ENCODE measurements around the gene GDF10. TPM values are rescaled to one million over a fixed set of nuclear protein-coding genes. Genes with fewer than 3 reads are reported as not detected.

Gene GDF10
- total RNA-seq, 1 experiment from 2014 or later, result 0.20 TPM

- Histone ChIP-seq H3K18ac (ENCODE audit: insufficient read length, low read depth, low read length) (no peak overlapping the region), H2BK12ac (ENCODE audit: insufficient read length, low read depth, low read length) (no peak overlapping the region), H4K20me1 (ENCODE audit: control insufficient read depth, insufficient read depth, insufficient read length) (no peaks in the 10 kb centered on the region), H2BK15ac (ENCODE audit: low read depth, low read length) (no peak overlapping the region), H3K9ac (ENCODE audit: extremely low read depth, insufficient read length, low read length) (no peak overlapping the region), H3K79me2 (ENCODE audit: insufficient read depth, low read length) (no peaks in the 10 kb centered on the region), H3K14ac (ENCODE audit: insufficient read depth, low read length) (no peak overlapping the region), H3K27me3 (ENCODE audit: insufficient read depth, low read length) (no peaks in the 10 kb centered on the region), H3T11ph (ENCODE audit: low read length) (no peak overlapping the region), H3K4me2 (ENCODE audit: insufficient read depth, insufficient read length, low read length) (no peak overlapping the region), H4K91ac (ENCODE audit: insufficient read length, low read depth, low read length) (no peak overlapping the region), H3K4ac (ENCODE audit: low read depth, low read length) (no peak overlapping the region), H2AFZ (ENCODE audit: low read length) (no peak overlapping the region), H4K5ac (ENCODE audit: insufficient read length, low read depth, low read length) (no peak overlapping the region), H3K4me1 (ENCODE audit: insufficient read depth, low read length) (no peaks in the 10 kb centered on the region), H3K27ac (ENCODE audit: insufficient read length, low read depth, low read length) (no peak overlapping the region), H3K56ac (ENCODE audit: insufficient read length, low read depth, low read length) (no peak overlapping the region), H2BK20ac (ENCODE audit: low read depth, low read length, poor library complexity, severe bottlenecking) (no peak overlapping the region), H2BK5ac (ENCODE audit: insufficient read length, low read length) (no peak overlapping the region), H2BK120ac (ENCODE audit: low read depth, low read length, poor library complexity, severe bottlenecking) (no peak overlapping the region), H3K23ac (ENCODE audit: insufficient read length, low read depth, low read length) (no peak overlapping the region), H4K8ac (replicated peaks; ENCODE audit: insufficient read length, low read depth, low read length) (no peak overlapping the region), H3K9me3 (ENCODE audit: control insufficient read depth, low read depth, low read length) (no peaks in the 10 kb centered on the region), H3K23me2 (ENCODE audit: insufficient read length, low read depth, low read length, poor library complexity, severe bottlenecking) (no peaks in the 10 kb centered on the region), H3K79me1 (ENCODE audit: insufficient read depth, low read depth, low read length, poor library complexity, severe bottlenecking) (no peaks in the 10 kb centered on the region), H2AK5ac (ENCODE audit: insufficient read length, low read length) (no peak overlapping the region)
- Mint-ChIP-seq H3K9me3 (no peaks in the 10 kb centered on the region; a peak in 3 of 5 replicates), H3K4me1 (no peaks in the 10 kb centered on the region), H3K4me3 (no peak overlapping the region), H3K27ac (no peak overlapping the region), H3K36me3 (ENCODE audit: insufficient read depth in 1 of 3, low read depth in 3 of 3) (no peaks in the 10 kb centered on the region; a peak in 1 of 7 replicates), H3K27me3 (ENCODE audit: low read depth) (peaks cover 4% of the 10 kb centered on the region)
- no peak for DNase-seq
- no peak for TF ChIP-seq CTCF (conservative IDR thresholded peaks at IDR 0.05)
- no CpG with 5 or more reads among the region's 8 CpGs for WGBS (ENCODE audit: extremely low coverage, insufficient read length, low lambda C conversion rate)
These were observed 19.8 kb downstream of the GDF10 start for GRCh38 chr10:47319784-47320183.
